IMR-90 (cell line): ENCODE results near the gene CNOT3. TPM values are rescaled to one million over a fixed set of nuclear protein-coding genes. Genes with fewer than 3 reads are reported as not detected.

Experiments used
- ATAC-seq: fragments of 200-7000 bp; cut with Tn5 transposase; 2 replicates; pipeline ENCODE4 v1.9.1; 2020; ENCODE audit warnings: low read depth, mild to moderate bottlenecking, moderate library complexity
- BruUV-seq: library from RNA; stranded (reverse); fragments of 400-500 nt; replicated peaks from 2 replicates; lab custom pipeline; 2021; lab: Mats Ljungman, UMichigan
- CTCF ChIA-PET: fragments of 300-600 bp; formaldehyde crosslinking; extraction: SDS; loops from one replicate; lab custom pipeline; 2021; ENCODE audit warnings: antibody characterized with exemption; lab: Yijun Ruan, JAX
- POLR2A ChIA-PET: fragments of 300-600 bp; sonication (Branson Sonifier 250); formaldehyde crosslinking; loops from one replicate; lab custom pipeline; 2022; ENCODE audit warnings: antibody characterized with exemption; ENCODE audit not compliant: unreplicated experiment; lab: Charles Lee
- DNase-seq: peaks from one replicate; pipeline ENCODE4 v3.0.0; 2013
- H2AFZ ChIP-seq: replicated peaks from 2 replicates; pipeline ENCODE3; 2013; ENCODE audit warnings: low read length, mild to moderate bottlenecking; ENCODE audit not compliant: poor library complexity
- H2AK5ac ChIP-seq: 2 replicates; pipeline ENCODE4 v1.6.1; 2013; ENCODE audit warnings: low read depth, low read length, inconsistent platforms
- H2AK9ac ChIP-seq: replicated peaks from 2 replicates; pipeline ENCODE3; 2013; ENCODE audit warnings: mild to moderate bottlenecking, low read depth, low read length, moderate library complexity; ENCODE audit not compliant: poor library complexity
- H2BK120ac ChIP-seq: 2 replicates; pipeline ENCODE4 v1.6.1; 2013; ENCODE audit warnings: low read depth, low read length, inconsistent platforms
- H2BK15ac ChIP-seq: 3 replicates; pipeline ENCODE4 v1.6.1; 2013; ENCODE audit warnings: low read depth, low read length, inconsistent platforms
- H2BK20ac ChIP-seq: 2 replicates; pipeline ENCODE4 v1.6.1; 2013; ENCODE audit warnings: low read depth, mild to moderate bottlenecking, inconsistent platforms, low read length, moderate library complexity
- H2BK5ac ChIP-seq: 2 replicates; pipeline ENCODE4 v1.6.1; 2013; ENCODE audit warnings: mild to moderate bottlenecking, low read depth, low read length, inconsistent platforms; ENCODE audit not compliant: poor library complexity, severe bottlenecking
- H3K14ac ChIP-seq: replicated peaks from 2 replicates; pipeline ENCODE4 v1.6.1; 2013; ENCODE audit warnings: low read depth, low read length, inconsistent platforms
- H3K18ac ChIP-seq: 2 replicates; pipeline ENCODE4 v1.6.1; 2013; ENCODE audit warnings: low read depth, low read length, control low read depth
- H3K23ac ChIP-seq: 2 replicates; pipeline ENCODE4 v1.6.1; 2013; ENCODE audit warnings: low read depth, low read length, inconsistent platforms
- H3K27ac ChIP-seq: 2 replicates; pipeline ENCODE4 v1.5.1; 2013; ENCODE audit warnings: mild to moderate bottlenecking, control low read depth, low read length; ENCODE audit not compliant: insufficient read depth
- H3K27me3 ChIP-seq: 2 replicates; pipeline ENCODE4 v1.6.1; 2013; ENCODE audit warnings: low read length; ENCODE audit not compliant: control insufficient read depth, insufficient read depth
- H3K36me3 ChIP-seq: 2 replicates; pipeline ENCODE4 v1.6.1; 2013; ENCODE audit warnings: low read length, mixed read lengths; ENCODE audit not compliant: control insufficient read depth, insufficient read depth
- H3K4ac ChIP-seq: 2 replicates; pipeline ENCODE4 v1.6.1; 2013; ENCODE audit warnings: low read depth, low read length, inconsistent platforms
- H3K4me1 ChIP-seq: 2 replicates; pipeline ENCODE4 v1.6.1; 2013; ENCODE audit warnings: low read length, mixed read lengths; ENCODE audit not compliant: control insufficient read depth, insufficient read depth
- H3K4me2 ChIP-seq: 2 replicates; pipeline ENCODE4 v1.6.1; 2013; ENCODE audit warnings: low read depth, mild to moderate bottlenecking, control low read depth, low read length, moderate library complexity
- H3K4me3 ChIP-seq: 2 replicates; pipeline ENCODE4 v1.5.1; 2013; ENCODE audit warnings: low read depth, mild to moderate bottlenecking, control low read depth, low read length, moderate library complexity; ENCODE audit not compliant: insufficient read depth
- H3K56ac ChIP-seq: 2 replicates; pipeline ENCODE4 v1.6.1; 2013; ENCODE audit warnings: low read length, inconsistent platforms; ENCODE audit not compliant: insufficient read depth; ENCODE audit errors: extremely low read depth
- H3K79me1 ChIP-seq, 2 experiments: 2 replicates each; pipeline ENCODE4 v1.6.1; 2013; ENCODE audit warnings: low read length in 2 of 2, inconsistent platforms in 1 of 2, low read depth in 1 of 2
- H3K9ac ChIP-seq: 2 replicates; pipeline ENCODE4 v1.6.1; 2013; ENCODE audit warnings: low read depth, low read length, control low read depth
- H3K9me1 ChIP-seq: 2 replicates; pipeline ENCODE4 v1.6.1; 2013; ENCODE audit warnings: low read length, inconsistent platforms; ENCODE audit not compliant: insufficient read depth
- H3K9me3 ChIP-seq: 2 replicates; pipeline ENCODE4 v1.6.1; 2013; ENCODE audit warnings: low read length; ENCODE audit not compliant: control insufficient read depth, insufficient read depth
- H4K20me1 ChIP-seq: 2 replicates; pipeline ENCODE4 v1.6.1; 2013; ENCODE audit warnings: low read length, inconsistent platforms; ENCODE audit not compliant: insufficient read depth
- H4K5ac ChIP-seq: 2 replicates; pipeline ENCODE4 v1.6.1; 2013; ENCODE audit warnings: mild to moderate bottlenecking, low read depth, low read length, control low read depth
- H4K8ac ChIP-seq, 2 experiments: 2 replicates each; pipeline ENCODE4 v1.6.1; 2013; ENCODE audit warnings: low read depth in 2 of 2, low read length in 2 of 2, control low read depth in 1 of 2, inconsistent platforms in 1 of 2
- H4K91ac ChIP-seq: 2 replicates; pipeline ENCODE4 v1.6.1; 2013; ENCODE audit warnings: low read depth, low read length, inconsistent platforms; ENCODE audit not compliant: insufficient read depth
- CHD1 ChIP-seq: IDR thresholded peaks from 2 replicates; pipeline ENCODE4 v1.6.1; 2012; ENCODE audit warnings: low read depth, low read length, improper control_type of control experiment
- MAZ ChIP-seq: IDR thresholded peaks from 2 replicates; pipeline ENCODE4 v1.6.1; 2012; ENCODE audit warnings: low read depth, mild to moderate bottlenecking, low read length, improper control_type of control experiment, moderate library complexity, borderline replicate concordance
- POLR2A ChIP-seq: IDR thresholded peaks from 2 replicates; pipeline ENCODE4 v1.6.1; 2012; ENCODE audit warnings: mild to moderate bottlenecking, low read depth, low read length
- RFX5 ChIP-seq: IDR thresholded peaks from 2 replicates; pipeline ENCODE4 v1.8.0; 2012; ENCODE audit warnings: low read depth, mild to moderate bottlenecking, low read length, moderate library complexity
- WGBS, 2 experiments: methylation state at CpG; one replicate each; pipeline versions ENCODE4 v1.1.5 to v1.1.7; 2013; ENCODE audit warnings: missing lambda C conversion rate in 2 of 2; ENCODE audit not compliant: insufficient read length in 1 of 2; ENCODE audit errors: extremely low coverage in 2 of 2; 5-methylcytosine and 5-hydroxymethylcytosine counted together
- dilution Hi-C: fragments of 300-500 bp; cut with HindIII; formaldehyde crosslinking; loops from one replicate; pipeline ENCODE4 v1.14.3; 2018; ENCODE audit warnings: low sequenced_read_pairs; ENCODE audit not compliant: unreplicated experiment
- in situ Hi-C: fragments of 300-500 bp; cut with MboI; formaldehyde crosslinking; loops from 3 replicates; pipeline ENCODE4 v1.14.3; 2019; ENCODE audit warnings: low sequenced_read_pairs, inconsistent platforms, mixed read lengths
- intact Hi-C: fragments of 100-400 bp; cut with micrococcal nuclease; formaldehyde crosslinking; loops from 2 replicates; pipeline ENCODE4 v1.10.0; 2022
- polyA plus RNA-seq, 3 experiments: library from polyadenylated mRNA; depleted of rRNA; stranded (reverse); fragments of >200 nt; gene quantifications; 2 replicates each; pipeline ENCODE4 v1.2.3, GENCODE V29; 2012; ENCODE audit warnings: low replicate concordance in 1 of 3
- total RNA-seq: library from RNA; depleted of rRNA; stranded (reverse); fragments of >200 nt; gene quantifications from 2 replicates; pipeline ENCODE4 v1.2.3, GENCODE V29; 2012

The CNOT3 gene
- total and polyA plus RNA-seq, 2 of the 4 experiments (the other 2 are of a cell fraction): 5.4 to 26.7 TPM

DNA sequence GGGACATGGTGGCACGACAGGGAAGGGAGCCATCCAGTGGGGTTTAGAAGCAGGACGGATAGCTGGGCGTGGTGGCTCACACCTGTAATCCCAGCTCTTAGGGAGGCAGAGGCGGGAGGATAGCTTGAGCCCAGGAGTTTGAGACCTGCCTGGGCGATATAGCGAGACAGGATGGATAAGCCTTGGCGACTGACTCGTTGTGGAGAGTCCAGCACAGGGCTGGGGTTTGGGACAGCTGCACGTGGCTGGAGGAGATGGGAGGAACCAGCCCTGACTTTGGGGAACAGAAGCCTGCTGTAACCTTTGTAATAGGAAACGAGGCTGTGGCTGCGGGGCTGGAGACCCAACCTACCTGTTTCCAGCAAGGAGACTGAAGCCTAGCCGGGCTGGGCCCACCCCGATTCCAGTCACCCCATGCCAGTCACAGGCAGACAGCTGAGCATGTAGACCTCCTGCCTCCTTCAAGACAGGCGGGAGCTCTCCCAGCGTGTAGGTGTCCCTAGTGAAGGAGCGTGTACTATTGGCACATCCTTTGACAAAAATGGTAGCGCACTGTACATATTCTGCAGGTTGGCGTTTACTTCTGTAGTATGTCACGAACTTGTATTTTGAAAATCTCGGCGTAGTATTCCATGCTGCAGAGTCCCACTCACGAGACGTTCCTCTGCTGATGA, 13.9 kb downstream of the CNOT3 start:
- peaks cover 7% of the 10 kb centered on the region; the same call in 1 of the 2 replicates for H4K20me1 ChIP-seq
- POLR2A ChIA-PET: no interaction called here
- peaks cover 3 to 17% of the 10 kb centered on the region in 2 experiments; a peak in 1 of 4 replicates for H3K79me1 ChIP-seq
- no peak overlapping the region for H2BK120ac ChIP-seq
- no peak overlapping the region for H4K91ac ChIP-seq
- no peak overlapping the region for H2BK5ac ChIP-seq
- no peak overlapping the region for H3K18ac ChIP-seq
- ATAC-seq (no peak), DNase-seq (no peak)
- no peaks in the 10 kb centered on the region for H3K9me1 ChIP-seq
- H3K4me1 ChIP-seq: no peaks in the 10 kb centered on the region
- H4K5ac ChIP-seq: no peak overlapping the region
- H3K36me3 ChIP-seq: peaks cover 81% of the 10 kb centered on the region
- no peak overlapping the region for H3K4ac ChIP-seq
- H3K4me2 ChIP-seq: no peak overlapping the region
- H3K14ac ChIP-seq: no peak overlapping the region
- H3K9me3 ChIP-seq: no peaks in the 10 kb centered on the region
- H2BK15ac ChIP-seq: no peak overlapping the region
- no peak overlapping the region for H4K8ac ChIP-seq
- in situ Hi-C loops (no loop called here), intact Hi-C loops (no loop called here), dilution Hi-C loops (no loop called here)
- no peak overlapping the region for H2AK5ac ChIP-seq
- H3K56ac ChIP-seq: no peak overlapping the region
- H3K23ac ChIP-seq: no peak overlapping the region
- TF ChIP-seq POLR2A (no peak), MAZ (no peak), RFX5 (no peak), CHD1 (no peak)
- no peaks in the 10 kb centered on the region for H3K27me3 ChIP-seq
- H3K9ac ChIP-seq: no peak overlapping the region
- no peak overlapping the region for H3K27ac ChIP-seq
- WGBS, 2 experiments: 86% methylated on average over 10 of the region's 23 CpGs; no CpG with 5 or more reads in 1 of the 2 experiments
- no peak overlapping the region for H2BK20ac ChIP-seq
- no peak overlapping the region for H2AFZ ChIP-seq
- H2AK9ac ChIP-seq: no peak overlapping the region
- BruUV-seq: no TSS peak
- H3K4me3 ChIP-seq: no peak overlapping the region
- CTCF ChIA-PET: no interaction called here
